ENCODE measurements around the gene MEGF11. TPM values are rescaled to one million over a fixed set of nuclear protein-coding genes. Genes with fewer than 3 reads are reported as not detected.

MEGF11 gene
- total RNA-seq, 1 experiment from 2014 or later = not detected

GRCh38 chr15:65857718-65858402 lies 395.7 kb downstream of the MEGF11 start:
- BruUV-seq (replicated peaks) = no TSS peak
- Histone ChIP-seq H3K27me3 (ENCODE audit: low read length) (no peaks in the 10 kb centered on the region), H3K4me2 (ENCODE audit: low read length) (no peak overlapping the region), H3K4me3 (ENCODE audit: low read length) (no peak overlapping the region), H3K79me2 (ENCODE audit: low read length) (no peaks in the 10 kb centered on the region), H3K27ac (ENCODE audit: low read length) (no peak overlapping the region), H3K4me1 (ENCODE audit: insufficient read depth, low read length) (peaks cover 9% of the 10 kb centered on the region; the same call in 1 of the 2 replicates), H3K9me3 (ENCODE audit: low read length) (no peaks in the 10 kb centered on the region), H3K9ac (ENCODE audit: low read length) (no peak overlapping the region), H4K20me1 (ENCODE audit: low read length) (no peaks in the 10 kb centered on the region), H2AFZ (ENCODE audit: low read length) (no peak overlapping the region), H3K36me3 (ENCODE audit: low read depth, low read length) (no peaks in the 10 kb centered on the region), H3F3A (ENCODE audit: low read length, unreplicated experiment) (no peaks in the 10 kb centered on the region), H3K9me2 (replicated peaks; ENCODE audit: low read length) (no peaks in the 10 kb centered on the region)
- ChIA-PET CTCF (no interaction called here), POLR2A (ENCODE audit: unreplicated experiment) (no interaction called here)
- ATAC-seq = no peak
- intact Hi-C loops (cut with micrococcal nuclease) = no loop called here
- TF ChIP-seq CTCF (conservative IDR thresholded peaks at IDR 0.05; ENCODE audit: low read depth, low read length) = no peak
- no peak for TF ChIP-seq EZH2 (IDR thresholded peaks at IDR 0.05; ENCODE audit: low read length, unreplicated experiment)
- no peak for TF ChIP-seq EZH2phosphoT487 (IDR thresholded peaks at IDR 0.05; ENCODE audit: borderline replicate concordance, low read length)
- DNase-seq = no peak

GRCh38 chr15:65856821-65857455 lies 396.6 kb downstream of the MEGF11 start:
- Histone ChIP-seq H3K9ac (ENCODE audit: low read length) (no peak overlapping the region), H3F3A (ENCODE audit: low read length, unreplicated experiment) (no peaks in the 10 kb centered on the region), H3K4me2 (ENCODE audit: low read length) (no peak overlapping the region), H3K9me3 (ENCODE audit: low read length) (no peaks in the 10 kb centered on the region), H3K27me3 (ENCODE audit: low read length) (no peaks in the 10 kb centered on the region), H3K4me1 (ENCODE audit: insufficient read depth, low read length) (peaks cover 9% of the 10 kb centered on the region; the same call in 1 of the 2 replicates), H2AFZ (ENCODE audit: low read length) (no peak overlapping the region), H3K36me3 (ENCODE audit: low read depth, low read length) (no peaks in the 10 kb centered on the region), H3K4me3 (ENCODE audit: low read length) (no peak overlapping the region), H3K9me2 (replicated peaks; ENCODE audit: low read length) (no peaks in the 10 kb centered on the region), H3K79me2 (ENCODE audit: low read length) (no peaks in the 10 kb centered on the region), H4K20me1 (ENCODE audit: low read length) (no peaks in the 10 kb centered on the region), H3K27ac (ENCODE audit: low read length) (no peak overlapping the region)
- DNase-seq = peak; percentile 71
- ChIA-PET CTCF (interaction anchor here (0.7 kb wide), 1 partner anchor 12 kb away, joined by 10 read pairs; the partner anchor contains the start of gene RAB11A), POLR2A (ENCODE audit: unreplicated experiment) (no interaction called here)
- TF ChIP-seq EZH2 (IDR thresholded peaks at IDR 0.05; ENCODE audit: low read length, unreplicated experiment) (no peak), CTCF (conservative IDR thresholded peaks at IDR 0.05; ENCODE audit: low read depth, low read length) (peak; percentile 81)
- intact Hi-C loops (cut with micrococcal nuclease) = no loop called here
- peak; percentile 35; the same call in 1 of the 2 replicates for ATAC-seq
- BruUV-seq (replicated peaks) = no TSS peak

- no peak for TF ChIP-seq EZH2phosphoT487 (IDR thresholded peaks at IDR 0.05; ENCODE audit: borderline replicate concordance, low read length)
- no peak for TF ChIP-seq EZH2 (IDR thresholded peaks at IDR 0.05; ENCODE audit: low read length, unreplicated experiment)
- TF ChIP-seq CTCF (conservative IDR thresholded peaks at IDR 0.05; ENCODE audit: low read depth, low read length) = no peak
- Histone ChIP-seq H3K9me3 (ENCODE audit: low read length) (no peaks in the 10 kb centered on the region), H2AFZ (ENCODE audit: low read length) (no peak overlapping the region), H3K4me1 (ENCODE audit: insufficient read depth, low read length) (peaks cover 9% of the 10 kb centered on the region; the same call in 1 of the 2 replicates), H3K4me3 (ENCODE audit: low read length) (no peak overlapping the region), H3K36me3 (ENCODE audit: low read depth, low read length) (no peaks in the 10 kb centered on the region), H3K9ac (ENCODE audit: low read length) (no peak overlapping the region), H3F3A (ENCODE audit: low read length, unreplicated experiment) (no peaks in the 10 kb centered on the region), H3K79me2 (ENCODE audit: low read length) (no peaks in the 10 kb centered on the region), H3K27me3 (ENCODE audit: low read length) (no peaks in the 10 kb centered on the region), H3K27ac (ENCODE audit: low read length) (no peak overlapping the region), H3K4me2 (ENCODE audit: low read length) (no peak overlapping the region), H4K20me1 (ENCODE audit: low read length) (no peaks in the 10 kb centered on the region), H3K9me2 (replicated peaks; ENCODE audit: low read length) (no peaks in the 10 kb centered on the region)
- intact Hi-C loops (cut with micrococcal nuclease) = no loop called here
- ChIA-PET CTCF (no interaction called here), POLR2A (ENCODE audit: unreplicated experiment) (no interaction called here)
- no peak for DNase-seq
- no peak for ATAC-seq
- no TSS peak for BruUV-seq (replicated peaks)
These were observed 401.6 kb downstream of the MEGF11 start for GRCh38 chr15:65851981-65852380.
